Activated B cell treated with CpG ODN at 0.5 μM for 24 hours (primary cell): ENCODE measurements around the gene GALNT9. TPM values are rescaled to one million over a fixed set of nuclear protein-coding genes. Genes with fewer than 3 reads are reported as not detected.

Source experiments
- ATAC-seq: fragments of 200-7000 bp; cut with Tn5 transposase; one replicate; pipeline ENCODE4 v1.10.0; 2021; ENCODE audit warnings: low read depth, mild to moderate bottlenecking, moderate library complexity
- CTCF ChIA-PET: fragments of 350-600 bp; sonication (Branson Sonifier 250); formaldehyde crosslinking; loops from one replicate; lab custom pipeline; 2021; ENCODE audit warnings: antibody characterized with exemption; lab: Charles Lee
- POLR2A ChIA-PET: fragments of 350-600 bp; sonication (Branson Sonifier 250); formaldehyde crosslinking; loops from one replicate; lab custom pipeline; 2021; ENCODE audit warnings: antibody characterized with exemption; lab: Charles Lee
- DNase-seq: peaks from one replicate; pipeline ENCODE4 v3.0.0; 2022
- H3K27ac Mint-ChIP-seq: one replicate; pipeline ENCODE4 v1.8.0; 2020; ENCODE audit warnings: mixed read lengths
- H3K27me3 Mint-ChIP-seq: one replicate; pipeline ENCODE4 v1.8.0; 2021; ENCODE audit warnings: mixed read lengths
- H3K36me3 Mint-ChIP-seq: one replicate; pipeline ENCODE4 v1.8.0; 2021; ENCODE audit warnings: low read depth, mixed read lengths
- H3K4me1 Mint-ChIP-seq: one replicate; pipeline ENCODE4 v1.8.0; 2021; ENCODE audit warnings: mixed read lengths
- H3K4me3 Mint-ChIP-seq: one replicate; pipeline ENCODE4 v1.8.0; 2020; ENCODE audit warnings: mild to moderate bottlenecking, mixed read lengths
- H3K9me3 Mint-ChIP-seq: one replicate; pipeline ENCODE4 v1.8.0; 2020; ENCODE audit warnings: mixed read lengths
- CTCF ChIP-seq: fragments of 200-600 bp; IDR thresholded peaks from one replicate; pipeline ENCODE4 v1.8.0; 2022; ENCODE audit warnings: antibody characterized with exemption, mild to moderate bottlenecking
- intact Hi-C: fragments of 100-400 bp; cut with micrococcal nuclease; formaldehyde crosslinking; loops from one replicate; pipeline ENCODE4 v1.15.1; 2024
- total RNA-seq: library from RNA; stranded (reverse); gene quantifications from 2 replicates; pipeline ENCODE4 v1.2.3, GENCODE V29; 2022

GALNT9 gene
- total RNA-seq, 1 donor from 2014 or later, result not detected

DNA sequence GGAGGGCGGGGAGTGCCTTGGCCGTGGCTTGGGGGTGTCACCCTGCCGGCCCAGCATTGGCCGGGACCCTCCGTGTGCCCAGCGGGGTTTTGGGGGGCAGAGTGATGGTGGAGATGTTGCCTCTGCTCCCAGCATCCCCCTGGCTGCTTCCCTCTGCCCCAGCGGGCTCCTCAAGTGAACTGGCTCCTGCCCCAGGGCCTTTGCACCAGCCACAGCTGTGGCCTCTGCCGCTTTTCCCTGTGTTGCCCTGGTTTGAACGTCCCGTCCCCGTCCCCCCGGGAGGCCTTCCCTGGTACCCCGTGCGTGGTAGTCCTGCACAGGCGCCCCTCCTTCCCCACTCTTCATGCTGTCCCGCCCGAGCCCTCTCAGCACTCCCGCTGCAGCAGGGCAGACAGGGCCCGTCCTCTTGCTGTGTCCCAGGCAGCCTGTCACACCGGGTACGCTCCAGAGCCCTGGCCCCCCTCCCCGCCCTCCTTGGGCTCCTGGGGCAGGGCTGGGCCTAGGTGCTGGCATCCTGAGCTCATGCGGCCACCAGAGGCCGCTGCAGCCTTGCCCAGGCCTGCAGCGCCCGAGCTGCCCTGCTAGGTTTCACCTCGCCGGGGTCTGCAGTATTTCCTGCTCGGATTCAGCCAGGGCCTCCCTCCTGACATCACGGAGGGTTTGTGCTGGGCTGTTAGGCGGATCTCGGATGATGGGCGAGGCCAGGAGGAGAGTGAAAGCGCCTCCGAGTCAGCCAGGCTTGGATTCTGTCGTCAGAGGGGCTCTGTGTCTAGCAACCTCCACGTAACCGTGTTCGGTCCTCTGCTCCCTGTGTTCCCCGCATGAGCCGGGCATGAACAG, 175.7 kb downstream of the GALNT9 start:
- peak; percentile 70 for DNase-seq
- ATAC-seq, result peak; percentile 98
- Mint-ChIP-seq H3K27ac (no peak overlapping the region), H3K9me3 (no peaks in the 10 kb centered on the region), H3K4me1 (peaks cover 2% of the 10 kb centered on the region), H3K27me3 (no peaks in the 10 kb centered on the region), H3K4me3 (no peak overlapping the region), H3K36me3 (peaks cover 6% of the 10 kb centered on the region)
- ChIA-PET CTCF (interaction anchor here (0.7 to 2.7 kb wide), 14 partner anchors 9 to 485 kb away, joined by 3 to 35 read pairs (median 6); partner anchors contain the start of gene NOC4L), POLR2A (interaction anchor here (0.9 kb wide), 1 partner anchor 406 kb away, joined by 4 read pairs; no protein-coding TSS in a partner anchor)
- intact Hi-C loops, result loop anchor here (1.0 kb wide), 3 partner anchors 261 to 462 kb away; no protein-coding TSS in a partner anchor
- TF ChIP-seq CTCF, result peak; percentile 59

GRCh38 chr12:132152953-132153352, 176.4 kb downstream of the GALNT9 start:
- CTCF ChIA-PET, result interaction anchor here (0.7 to 2.7 kb wide), 8 partner anchors 8 to 486 kb away, joined by 3 to 35 read pairs (median 6); partner anchors contain the start of gene NOC4L
- TF ChIP-seq CTCF, result no peak
- ATAC-seq, result no peak
- Mint-ChIP-seq H3K36me3 (peaks cover 11% of the 10 kb centered on the region), H3K27me3 (no peaks in the 10 kb centered on the region), H3K9me3 (no peaks in the 10 kb centered on the region), H3K4me1 (peaks cover 2% of the 10 kb centered on the region), H3K4me3 (no peak overlapping the region), H3K27ac (no peak overlapping the region)
- no peak for DNase-seq
- POLR2A ChIA-PET, result no interaction called here
- intact Hi-C loops, result no loop called here

DNA sequence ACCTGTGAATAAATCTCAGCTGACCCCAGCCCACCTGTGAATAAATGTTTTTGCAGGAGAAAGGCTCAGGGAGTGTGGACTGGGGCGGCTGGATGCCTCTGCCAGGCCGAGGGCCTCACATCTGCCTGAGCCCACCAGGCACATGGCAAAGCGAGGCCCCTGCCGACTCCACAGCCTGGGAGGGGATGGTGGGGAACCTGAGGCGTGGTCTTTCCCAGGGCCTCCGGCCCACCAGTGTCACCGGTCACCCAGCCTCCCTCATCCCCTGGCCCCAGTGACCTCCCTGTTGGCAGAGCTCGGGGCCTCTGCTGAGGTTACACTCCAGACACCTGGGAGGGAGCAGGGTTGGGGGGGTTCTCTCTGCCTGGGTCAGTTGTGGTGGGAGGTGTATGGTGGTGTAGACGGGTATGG, 177.0 kb downstream of the GALNT9 start:
- no peak for ATAC-seq
- H3K27ac Mint-ChIP-seq, result no peak overlapping the region
- no peak overlapping the region for H3K4me3 Mint-ChIP-seq
- ChIA-PET CTCF (interaction anchor here (0.7 kb wide), 1 partner anchor 67 kb away, joined by 3 read pairs; no protein-coding TSS in a partner anchor), POLR2A (no interaction called here)
- no peak for TF ChIP-seq CTCF
- no peaks in the 10 kb centered on the region for H3K27me3 Mint-ChIP-seq
- peaks cover 2% of the 10 kb centered on the region for H3K4me1 Mint-ChIP-seq
- H3K9me3 Mint-ChIP-seq, result no peaks in the 10 kb centered on the region
- intact Hi-C loops, result no loop called here
- peaks cover 14% of the 10 kb centered on the region for H3K36me3 Mint-ChIP-seq
- DNase-seq, result no peak

- POLR2A ChIA-PET, result no interaction called here
These were observed 177.5 kb downstream of the GALNT9 start for GRCh38 chr12:132151766-132152410.

More at GRCh38 chr12:132151766-132152410, 177.5 kb downstream of the GALNT9 start:
- intact Hi-C loops, result no loop called here
- Mint-ChIP-seq H3K9me3 (no peaks in the 10 kb centered on the region), H3K27ac (no peak overlapping the region), H3K4me3 (no peak overlapping the region), H3K27me3 (no peaks in the 10 kb centered on the region), H3K36me3 (peaks cover 16% of the 10 kb centered on the region), H3K4me1 (peaks cover 2% of the 10 kb centered on the region)
- DNase-seq (no peak), ATAC-seq (no peak)
- no peak for TF ChIP-seq CTCF
- CTCF ChIA-PET, result no interaction called here
